Fibroblast of villous mesenchyme (primary cell): ENCODE data around the gene MCF2L2. TPM values are rescaled to one million over a fixed set of nuclear protein-coding genes. Genes with fewer than 3 reads are reported as not detected.
A peak's percentile ranks its signal among the peaks of the same experiment; 100 is the strongest.

Experiments used
- DNase-seq: peaks from one replicate; pipeline ENCODE4 v3.0.0-alpha.2; 2010; ENCODE audit warnings: low read depth
- H3K4me3 ChIP-seq: 2 replicates; pipeline ENCODE4 v1.5.1; 2011; ENCODE audit warnings: low read depth, mild to moderate bottlenecking, low read length
- CTCF ChIP-seq: IDR thresholded peaks from 2 replicates; pipeline ENCODE4 v1.5.1; 2012; ENCODE audit warnings: low read depth, mild to moderate bottlenecking, low read length; ENCODE audit not compliant: insufficient read depth
- total RNA-seq: library from RNA; depleted of rRNA; stranded (reverse); fragments of >200 nt; gene quantifications from 2 replicates; pipeline ENCODE4 v1.2.3, GENCODE V29; 2012

MCF2L2 gene
- total RNA-seq, 1 donor, result 0.43 TPM

GRCh38 chr3:183197734-183198133 lies 230.7 kb downstream of the MCF2L2 start:
- H3K4me3 ChIP-seq, result no peak overlapping the region
- no peak for TF ChIP-seq CTCF
- no peak for DNase-seq

- no peak overlapping the region for H3K4me3 ChIP-seq
- DNase-seq, result no peak
- no peak for TF ChIP-seq CTCF
These were observed 233.2 kb downstream of the MCF2L2 start for GRCh38 chr3:183195266-183195665.

- DNase-seq, result peak; percentile 93
- H3K4me3 ChIP-seq, result no peak overlapping the region
- TF ChIP-seq CTCF, result no peak
These were observed 234.4 kb downstream of the MCF2L2 start for GRCh38 chr3:183193762-183194689.

- DNase-seq, result no peak
These were observed 235.6 kb downstream of the MCF2L2 start for GRCh38 chr3:183192650-183193300.

GRCh38 chr3:183189641-183190040 lies 238.8 kb downstream of the MCF2L2 start:
- DNase-seq, result no peak
- H3K4me3 ChIP-seq, result no peak overlapping the region
- TF ChIP-seq CTCF, result no peak

More at GRCh38 chr3:183192650-183193300, 235.6 kb downstream of the MCF2L2 start:
- no peak overlapping the region for H3K4me3 ChIP-seq
- TF ChIP-seq CTCF, result no peak

GRCh38 chr3:183188895-183189462 lies 239.4 kb downstream of the MCF2L2 start:
- peak; percentile 34 for TF ChIP-seq CTCF
- peak; percentile 23 for DNase-seq
- H3K4me3 ChIP-seq, result no peak overlapping the region
